Anterior cingulate cortex (tissue), 58 donors: ENCODE measurements around the gene ZNF385D.

ENCODE experiments used
- DNase-seq, 58 donors: peaks; one replicate each; lab custom pipeline; 2025; lab: John Stamatoyannopoulos, UW

The ZNF385D gene

DNA sequence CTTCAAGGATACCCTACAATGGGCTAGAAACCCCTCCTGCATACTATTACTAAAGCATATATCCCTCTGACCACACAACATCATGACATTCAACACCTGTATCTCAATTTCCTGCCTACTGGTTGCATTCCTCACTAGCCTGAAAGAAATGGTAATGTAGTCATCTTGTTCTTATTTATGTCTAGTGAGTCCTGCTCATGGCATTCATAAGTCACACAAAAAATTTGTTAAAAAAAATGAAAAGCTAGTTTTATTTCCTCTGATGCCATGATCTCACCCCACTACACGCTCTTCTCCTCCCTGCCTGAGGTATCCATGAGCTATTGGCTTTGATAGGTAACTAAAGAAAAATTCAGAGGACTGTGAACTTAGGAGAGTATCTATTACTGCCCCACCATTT, 284.5 kb downstream of the ZNF385D start:
- DNase-seq, result no peak

- no peak for DNase-seq
Measured at GRCh38 chr3:21464746-21465145, 286.3 kb downstream of the ZNF385D start.

DNA sequence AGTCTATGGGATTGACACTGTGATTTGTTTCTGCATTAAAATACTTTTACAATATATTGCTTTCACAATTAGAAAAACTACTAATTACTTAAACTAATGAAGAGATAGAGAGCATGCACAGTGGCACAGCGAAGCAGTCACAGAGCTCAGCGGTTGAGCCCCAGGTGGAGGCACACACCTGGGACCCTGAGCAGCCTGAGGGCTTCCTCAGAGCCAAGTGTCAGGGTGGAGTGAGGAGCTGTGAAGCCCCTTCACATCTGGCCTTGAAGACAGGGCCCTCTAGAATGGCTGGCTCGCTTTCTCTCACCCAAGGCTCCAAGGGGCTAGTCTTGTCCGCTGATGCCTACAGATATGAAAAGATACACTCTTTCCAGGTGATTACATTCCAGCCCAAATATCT, 287.7 kb downstream of the ZNF385D start:
- no peak for DNase-seq

DNA sequence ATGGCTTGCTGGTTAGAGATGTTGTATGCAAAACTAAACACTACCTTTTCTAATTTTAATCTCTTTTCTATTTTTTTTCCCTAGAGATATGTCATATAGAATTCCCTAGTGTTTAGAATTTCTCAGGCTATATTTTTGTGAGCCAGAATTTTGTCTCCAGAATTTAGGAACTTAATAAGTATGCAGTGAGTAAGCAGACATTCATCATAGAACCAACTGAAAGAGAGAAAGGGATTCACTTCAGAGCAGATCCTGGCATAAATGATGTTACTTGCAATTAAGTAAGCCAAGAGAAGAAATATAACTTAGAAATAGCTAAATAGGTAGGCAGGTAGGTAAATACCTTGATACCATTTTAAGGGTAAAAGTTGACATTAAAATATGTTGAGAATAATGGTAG, 288.9 kb downstream of the ZNF385D start:
- no peak for DNase-seq

DNA sequence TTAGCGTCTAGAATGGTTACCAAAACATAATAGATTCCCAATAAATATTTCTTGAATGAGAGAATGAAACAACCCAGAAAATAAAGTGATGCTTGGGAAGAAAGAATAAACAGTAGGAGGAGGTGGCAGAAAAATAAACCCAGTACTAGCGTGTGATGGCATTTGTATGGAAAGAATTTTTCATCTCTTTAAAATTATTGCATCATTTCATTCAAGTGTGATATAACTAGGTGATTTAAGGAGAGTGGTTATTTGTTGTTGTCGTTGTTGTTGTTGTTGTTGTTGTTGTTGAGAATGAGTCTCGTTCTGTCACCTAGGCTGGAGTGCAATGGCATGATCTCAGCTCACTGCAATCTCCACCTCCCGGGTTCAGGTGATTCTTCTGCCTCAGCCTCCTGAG, 293.9 kb downstream of the ZNF385D start:
- no peak for DNase-seq

GRCh38 chr3:21449738-21450137, 301.3 kb downstream of the ZNF385D start:
- DNase-seq, result no peak

GRCh38 chr3:21447476-21448151, 303.4 kb downstream of the ZNF385D start:
- no peak for DNase-seq

GRCh38 chr3:21446945-21447475, 304.0 kb downstream of the ZNF385D start:
- no peak for DNase-seq

- no peak for DNase-seq
Measured at GRCh38 chr3:21446027-21446426, 305.0 kb downstream of the ZNF385D start.

- no peak for DNase-seq
Measured at GRCh38 chr3:21441821-21442220, 309.2 kb downstream of the ZNF385D start.

GRCh38 chr3:21436835-21437234, 314.2 kb downstream of the ZNF385D start:
- DNase-seq, result no peak

DNA sequence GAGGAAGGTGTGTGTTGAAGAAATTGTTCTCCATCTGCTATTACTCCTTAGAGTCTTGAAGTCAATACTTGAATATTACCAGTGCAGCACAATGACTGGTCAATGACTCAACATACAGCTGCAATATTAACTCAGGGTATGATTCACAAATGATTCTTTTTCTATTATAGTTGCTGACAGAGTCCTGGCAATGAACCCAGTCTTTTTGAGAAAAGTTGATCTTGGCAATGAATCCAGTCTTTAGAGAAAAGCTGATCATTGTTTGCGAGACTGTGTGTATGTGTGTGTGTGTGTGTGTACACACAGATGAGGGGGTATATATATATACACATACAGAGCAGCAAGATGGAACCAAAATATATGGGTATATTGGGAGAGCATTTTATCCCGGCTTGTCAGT, 315.1 kb downstream of the ZNF385D start:
- no peak for DNase-seq

DNA sequence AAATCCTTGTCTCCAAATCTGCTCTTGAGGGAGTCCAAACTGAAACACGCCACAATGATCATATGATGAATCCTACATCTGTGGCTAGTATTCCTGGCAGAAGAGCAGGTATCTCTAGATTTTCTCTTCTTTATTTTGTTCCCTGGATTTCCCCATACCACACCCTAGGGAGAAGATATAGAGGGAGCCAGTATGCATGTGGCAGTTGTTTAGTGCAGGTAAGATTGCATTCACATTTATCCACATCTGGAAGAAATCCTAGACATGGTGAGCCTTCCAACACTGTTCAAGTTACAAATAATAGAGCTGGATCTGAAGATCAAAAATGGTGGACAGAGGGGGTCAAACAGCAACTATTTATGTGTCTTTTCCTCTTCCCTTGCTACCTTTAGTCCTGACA, 316.7 kb downstream of the ZNF385D start:
- no peak for DNase-seq

DNA sequence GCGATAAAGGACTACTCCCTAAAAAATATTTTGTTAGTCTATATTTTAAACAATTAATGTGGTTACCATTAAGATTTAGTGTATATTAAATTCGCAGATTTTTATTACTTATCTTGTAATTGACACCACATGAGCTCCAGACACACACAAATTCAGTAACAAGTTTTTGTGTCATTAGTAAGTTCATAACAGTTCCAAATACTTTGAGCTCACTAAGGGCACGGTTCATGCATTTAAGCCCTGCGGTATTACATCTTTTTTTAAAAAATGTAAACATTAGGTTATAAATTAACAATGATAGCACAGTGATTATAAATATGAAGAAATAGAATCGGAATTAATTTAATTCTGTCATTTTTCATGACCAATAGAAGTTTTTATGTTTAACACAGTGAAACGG, 317.3 kb downstream of the ZNF385D start:
- DNase-seq, result no peak

DNA sequence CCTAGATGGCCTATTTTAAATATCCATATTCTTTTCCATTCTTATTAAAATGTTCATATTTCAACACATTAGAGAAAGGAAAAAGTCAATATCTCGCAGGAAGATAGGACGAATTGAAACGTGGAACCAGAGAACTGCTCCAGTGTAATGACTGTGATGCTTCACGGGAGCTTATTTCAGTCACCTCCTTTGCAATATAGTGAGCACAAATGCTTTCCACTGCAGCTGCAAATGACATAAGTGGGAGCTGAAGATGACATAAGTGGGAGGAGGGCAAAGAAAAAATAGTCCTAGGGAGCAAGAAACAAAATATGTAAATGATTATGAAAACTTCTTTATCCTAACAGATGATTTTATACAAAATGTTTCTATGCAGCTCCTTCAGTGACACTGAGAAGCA, 324.1 kb downstream of the ZNF385D start:
- DNase-seq, result no peak

- DNase-seq, result no peak
Measured at GRCh38 chr3:21425715-21426114, 325.3 kb downstream of the ZNF385D start.

DNA sequence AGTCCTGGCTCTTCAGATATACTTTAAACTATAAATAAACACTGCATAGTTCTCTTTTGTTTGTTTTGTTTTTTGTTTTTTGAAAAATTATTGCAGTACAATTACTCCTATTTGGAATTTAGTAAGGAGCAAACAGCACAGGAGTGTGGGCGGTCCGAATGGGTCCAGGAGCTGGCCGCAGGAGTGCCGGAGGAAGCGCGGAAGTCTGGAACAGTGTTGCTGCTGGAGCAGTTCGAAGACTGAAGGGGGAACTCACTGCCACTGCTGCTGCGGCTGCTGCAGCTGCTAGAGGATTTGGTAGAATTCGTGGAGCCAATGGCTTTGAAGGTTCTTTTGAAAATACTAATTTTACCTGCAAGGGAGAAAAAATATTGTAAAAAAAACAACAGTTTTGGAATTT, 329.9 kb downstream of the ZNF385D start:
- no peak for DNase-seq

DNA sequence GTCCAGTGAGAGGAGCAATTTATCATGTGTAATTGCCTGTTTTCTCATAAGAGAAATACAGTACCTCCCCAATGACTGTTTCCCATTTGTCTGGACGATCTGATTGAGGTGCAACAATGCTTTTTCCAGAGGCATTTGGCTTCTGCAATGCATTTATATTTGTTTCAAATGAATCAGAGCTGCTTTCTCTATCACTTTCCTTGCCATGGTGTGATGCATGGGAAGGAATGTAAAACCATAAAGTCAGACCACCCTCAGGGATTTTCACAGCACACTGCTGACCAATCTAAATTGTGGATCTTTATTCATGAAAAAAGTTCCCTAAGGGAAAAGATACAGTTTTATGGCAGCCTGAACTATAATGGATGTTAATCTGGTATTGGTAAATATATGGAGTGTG, 333.0 kb downstream of the ZNF385D start:
- DNase-seq, result no peak

DNA sequence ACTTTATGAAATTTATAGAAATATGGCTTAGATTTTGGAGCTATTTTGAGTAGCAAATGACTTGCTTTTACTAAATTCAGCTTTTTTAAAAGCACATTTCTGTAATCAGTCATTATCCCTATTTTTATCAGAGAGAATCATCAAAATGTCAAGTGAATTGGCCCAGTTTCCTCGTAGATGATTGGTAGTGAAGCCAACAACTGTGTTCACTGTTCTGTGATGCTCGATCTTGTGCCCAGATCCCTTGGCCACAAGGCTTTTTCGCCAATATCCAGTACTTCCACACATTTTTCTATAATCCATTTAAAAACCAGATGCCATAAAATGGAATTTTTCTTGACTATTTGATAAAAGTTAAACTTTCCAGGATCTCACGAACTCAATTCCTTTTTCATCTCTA, 336.5 kb downstream of the ZNF385D start:
- no peak for DNase-seq

DNA sequence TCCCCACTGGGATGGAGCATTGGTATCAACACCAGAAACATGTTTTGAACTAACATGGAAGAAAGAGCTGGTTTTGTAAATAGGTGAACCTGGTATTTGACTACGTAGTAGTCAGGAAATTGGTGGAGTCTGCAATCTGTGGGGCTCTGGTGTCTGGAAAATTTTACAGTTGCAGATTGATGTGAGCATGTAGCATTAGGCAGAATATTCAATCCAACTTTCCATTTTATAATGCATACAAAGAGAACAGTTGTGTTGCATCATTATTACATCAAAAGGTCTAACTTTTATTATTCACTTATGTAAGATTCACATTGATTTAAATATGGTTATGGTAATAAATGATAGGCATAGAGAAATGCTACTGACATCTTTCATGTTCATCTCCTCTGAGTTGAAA, 340.0 kb downstream of the ZNF385D start:
- DNase-seq, result no peak

DNA sequence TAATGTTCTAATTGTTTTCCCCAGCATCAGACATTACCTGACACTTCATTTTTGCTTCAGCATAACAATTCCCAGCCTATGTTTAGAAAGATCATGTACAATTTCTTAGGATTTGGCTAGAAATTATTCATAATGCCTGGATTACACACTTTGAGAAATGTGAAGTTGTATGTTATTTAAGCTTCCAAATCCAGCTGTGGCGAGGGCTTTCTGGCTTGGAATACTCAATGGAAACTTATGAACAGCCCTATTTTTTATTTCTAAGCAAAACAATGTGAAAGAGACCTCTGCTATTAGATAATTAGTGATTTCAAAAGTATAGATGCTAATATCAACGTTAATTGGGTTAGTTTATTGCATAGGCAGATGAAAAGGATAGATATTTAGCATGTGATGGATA, 341.6 kb downstream of the ZNF385D start:
- DNase-seq, result no peak

DNA sequence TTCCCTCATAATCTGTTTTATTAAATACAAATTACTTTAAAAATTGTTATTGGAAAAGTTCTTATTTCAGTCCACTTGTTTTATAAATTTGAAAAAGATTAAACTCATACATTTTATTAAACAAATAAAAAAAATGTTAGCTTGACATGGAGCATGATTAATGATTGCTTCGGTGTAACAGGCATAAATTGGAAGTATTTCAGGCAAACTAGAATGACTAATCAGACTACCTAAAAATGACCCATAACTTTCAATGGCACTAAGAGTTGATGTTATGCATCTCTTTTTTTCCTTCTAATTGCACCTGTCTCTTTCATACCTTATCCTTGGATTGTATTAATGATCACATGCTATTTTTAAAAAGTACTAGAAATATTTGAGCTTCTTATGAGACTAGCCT, 343.3 kb downstream of the ZNF385D start:
- DNase-seq, result no peak
